ENCODE measurements around the gene DNMT3A.

DNMT3A gene

GRCh38 chr2:25298776-25299431 lies 42.8 kb downstream of the DNMT3A start:
- no peak overlapping the region for H3K4me3 ChIP-seq (ENCODE audit: control insufficient read depth, low read depth, low read length)
- DNase-seq (ENCODE audit: low read depth) = no peak
- TF ChIP-seq CTCF (conservative IDR thresholded peaks at IDR 0.05; ENCODE audit: control insufficient read depth, insufficient read depth, low read depth, low read length) = no peak

GRCh38 chr2:25297738-25298137 lies 44.0 kb downstream of the DNMT3A start:
- no peak overlapping the region for H3K4me3 ChIP-seq (ENCODE audit: control insufficient read depth, low read depth, low read length)
- no peak for DNase-seq (ENCODE audit: low read depth)
- no peak for TF ChIP-seq CTCF (conservative IDR thresholded peaks at IDR 0.05; ENCODE audit: control insufficient read depth, insufficient read depth, low read depth, low read length)

GRCh38 chr2:25295621-25296020 lies 46.1 kb downstream of the DNMT3A start:
- TF ChIP-seq CTCF (conservative IDR thresholded peaks at IDR 0.05; ENCODE audit: control insufficient read depth, insufficient read depth, low read depth, low read length) = no peak
- no peak for DNase-seq (ENCODE audit: low read depth)

GRCh38 chr2:25294573-25295462 lies 46.9 kb downstream of the DNMT3A start:
- no peak for TF ChIP-seq CTCF (conservative IDR thresholded peaks at IDR 0.05; ENCODE audit: control insufficient read depth, insufficient read depth, low read depth, low read length)
- peak; percentile 35 for DNase-seq (ENCODE audit: low read depth)
- H3K4me3 ChIP-seq (ENCODE audit: control insufficient read depth, low read depth, low read length) = no peak overlapping the region

More at GRCh38 chr2:25295621-25296020, 46.1 kb downstream of the DNMT3A start:
- no peak overlapping the region for H3K4me3 ChIP-seq (ENCODE audit: control insufficient read depth, low read depth, low read length)

GRCh38 chr2:25293958-25294562 lies 47.7 kb downstream of the DNMT3A start:
- H3K4me3 ChIP-seq (ENCODE audit: control insufficient read depth, low read depth, low read length) = no peak overlapping the region
- no peak for TF ChIP-seq CTCF (conservative IDR thresholded peaks at IDR 0.05; ENCODE audit: control insufficient read depth, insufficient read depth, low read depth, low read length)
- no peak for DNase-seq (ENCODE audit: low read depth)

GRCh38 chr2:25293145-25293544 lies 48.6 kb downstream of the DNMT3A start:
- TF ChIP-seq CTCF (conservative IDR thresholded peaks at IDR 0.05; ENCODE audit: control insufficient read depth, insufficient read depth, low read depth, low read length) = no peak
- no peak for DNase-seq (ENCODE audit: low read depth)
- no peak overlapping the region for H3K4me3 ChIP-seq (ENCODE audit: control insufficient read depth, low read depth, low read length)

All from fibroblast of mammary gland (primary cell).